Keratinocyte (primary cell): Measurements from ENCODE around the gene FUCA2. TPM values are rescaled to one million over a fixed set of nuclear protein-coding genes. Genes with fewer than 3 reads are reported as not detected.
A peak's percentile ranks its signal among the peaks of the same experiment; 100 is the strongest.
"Not testable (repeated sequence)": the region's sequence is repeated elsewhere in the genome, so short reads cannot be mapped to it uniquely, and the experiment has no call there.

Source experiments
- DNase-seq: peaks from one replicate; pipeline ENCODE4 v3.0.0-alpha.2; 2011; ENCODE audit warnings: low read depth, missing footprints, low spot score
- FAIRE-seq: peaks from 2 replicates; lab custom pipeline; 2011; peaks lifted over from hg19 to GRCh38; lab: Jason Lieb, UNC
- H2AFZ ChIP-seq: 2 replicates; pipeline ENCODE4 v1.6.0; 2012; ENCODE audit warnings: low read length, control low read depth, inconsistent platforms; ENCODE audit not compliant: control insufficient read depth
- H3K27ac ChIP-seq: 2 replicates; pipeline ENCODE4 v1.5.1; 2011; ENCODE audit warnings: low read length; ENCODE audit not compliant: control insufficient read depth, insufficient read depth
- H3K27me3 ChIP-seq: 3 replicates; pipeline ENCODE4 v1.6.0; 2011; ENCODE audit warnings: low read length; ENCODE audit not compliant: control insufficient read depth, insufficient read depth; ENCODE audit errors: extremely low read depth
- H3K36me3 ChIP-seq, 2 experiments: 2 replicates in 1 of 2; 3 replicates in 1 of 2; pipeline ENCODE4 v1.5.1; 2011; ENCODE audit warnings: low read length in 2 of 2, mild to moderate bottlenecking in 1 of 2; ENCODE audit not compliant: control insufficient read depth in 2 of 2, insufficient read depth in 2 of 2; ENCODE audit errors: extremely low read depth in 1 of 2
- H3K4me1 ChIP-seq: 3 replicates; pipeline ENCODE4 v1.5.1; 2011; ENCODE audit warnings: low read length; ENCODE audit not compliant: control insufficient read depth, insufficient read depth; ENCODE audit errors: extremely low read depth
- H3K4me2 ChIP-seq: 3 replicates; pipeline ENCODE4 v1.6.0; 2011; ENCODE audit warnings: low read depth, low read length; ENCODE audit not compliant: control insufficient read depth, insufficient read depth; ENCODE audit errors: extremely low read depth
- H3K4me3 ChIP-seq, 3 experiments: fragments of 200-600 bp in 1 of 3; sonication (generic) in 1 of 3; 2 replicates in 2 of 3; 3 replicates in 1 of 3; pipeline ENCODE4 v1.5.1; 2011 to 2016; ENCODE audit warnings: low read length in 3 of 3, mild to moderate bottlenecking in 3 of 3, control low read depth in 2 of 3, inconsistent platforms in 1 of 3, low read depth in 1 of 3, mixed read lengths in 1 of 3, mixed run types in 1 of 3, moderate library complexity in 1 of 3; ENCODE audit not compliant: control insufficient read depth in 2 of 3, insufficient read depth in 2 of 3; ENCODE audit errors: extremely low read depth in 1 of 3
- H3K79me2 ChIP-seq: 2 replicates; pipeline ENCODE4 v1.6.0; 2012; ENCODE audit warnings: low read length; ENCODE audit not compliant: control insufficient read depth, insufficient read depth
- H3K9ac ChIP-seq: 3 replicates; pipeline ENCODE4 v1.6.0; 2011; ENCODE audit warnings: low read length; ENCODE audit not compliant: control insufficient read depth, insufficient read depth; ENCODE audit errors: extremely low read depth
- H3K9me1 ChIP-seq: 3 replicates; pipeline ENCODE4 v1.6.0; 2011; ENCODE audit warnings: low read length; ENCODE audit not compliant: control insufficient read depth, insufficient read depth; ENCODE audit errors: extremely low read depth
- H3K9me3 ChIP-seq: 2 replicates; pipeline ENCODE4 v1.5.1; 2012; ENCODE audit warnings: low read depth, low read length; ENCODE audit not compliant: control insufficient read depth
- H4K20me1 ChIP-seq: 3 replicates; pipeline ENCODE4 v1.6.0; 2011; ENCODE audit warnings: low read length; ENCODE audit not compliant: control insufficient read depth, insufficient read depth; ENCODE audit errors: extremely low read depth
- CTCF ChIP-seq, 3 experiments: IDR thresholded peaks in 1 of 3; conservative IDR thresholded peaks in 1 of 3; optimal IDR thresholded peaks in 1 of 3; 2 replicates in 2 of 3; 3 replicates in 1 of 3; pipeline versions ENCODE3 to v1.5.1; 2011; ENCODE audit warnings: low read length in 3 of 3, mild to moderate bottlenecking in 3 of 3, moderate library complexity in 2 of 3, control low read depth in 1 of 3, inconsistent platforms in 1 of 3; ENCODE audit not compliant: insufficient read depth in 2 of 3; ENCODE audit errors: extremely low read depth in 1 of 3
- EZH2 ChIP-seq: IDR thresholded peaks from one replicate; pipeline ENCODE4 v1.6.1; 2012; ENCODE audit warnings: inconsistent platforms, mild to moderate bottlenecking, low read length, moderate library complexity
- dilution Hi-C: fragments of 300-500 bp; cut with MboI; formaldehyde crosslinking; loops from one replicate; pipeline ENCODE4 v1.7.0; 2020; ENCODE audit warnings: low sequenced_read_pairs; ENCODE audit not compliant: extremely low pct_ligation_motif_present
- polyA plus RNA-seq, 5 experiments: library from polyadenylated mRNA; depleted of rRNA in 3 of 5; stranded (reverse) in 3 of 5; stranded (forward) in 1 of 5; unstranded in 1 of 5; fragments of >200 nt; gene quantifications; 1 replicate in 1 of 5; 2 replicates in 3 of 5; 3 replicates in 1 of 5; pipeline versions ENCODE4 v1.2.1 to v1.2.3, GENCODE V29; 2011 to 2012; ENCODE audit warnings: missing spikeins in 2 of 5, low read depth in 1 of 5, low replicate concordance in 1 of 5

The FUCA2 gene
- polyA plus RNA-seq, 1 donor (not counting 4 experiments of a cell fraction or from before 2014, with no cell fraction given), result 12.5 TPM

- H3K4me2 ChIP-seq, result no peak overlapping the region
- H3K79me2 ChIP-seq, result no peaks in the 10 kb centered on the region
- H3K27me3 ChIP-seq, result peaks cover 6% of the 10 kb centered on the region
- H3K4me1 ChIP-seq, result peaks cover 7% of the 10 kb centered on the region
- no peak overlapping the region for H3K9ac ChIP-seq
- H3K27ac ChIP-seq, result no peak overlapping the region
- H3K36me3 ChIP-seq, result no peaks in the 10 kb centered on the region
- H3K4me3 ChIP-seq, result no peak overlapping the region
- H4K20me1 ChIP-seq, result no peaks in the 10 kb centered on the region
- DNase-seq (no peak), FAIRE-seq (no peak)
- no peak for TF ChIP-seq EZH2
- H3K9me1 ChIP-seq, result no peaks in the 10 kb centered on the region
- H2AFZ ChIP-seq, result no peak overlapping the region
- dilution Hi-C loops, result no loop called here
- no peaks in the 10 kb centered on the region for H3K9me3 ChIP-seq
Measured at GRCh38 chr6:143515766-143516355, 4.3 kb upstream of the FUCA2 start.

- Histone ChIP-seq H3K79me2 (no peaks in the 10 kb centered on the region), H3K4me2 (no peak overlapping the region), H3K9me1 (no peaks in the 10 kb centered on the region), H3K4me1 (peaks cover 10% of the 10 kb centered on the region), H3K36me3 (no peaks in the 10 kb centered on the region), H3K9me3 (no peaks in the 10 kb centered on the region), H2AFZ (no peak overlapping the region), H3K27ac (no peak overlapping the region), H3K9ac (no peak overlapping the region), H4K20me1 (no peaks in the 10 kb centered on the region), H3K27me3 (peaks cover 6% of the 10 kb centered on the region), H3K4me3 (no peak overlapping the region)
- dilution Hi-C loops, result no loop called here
- DNase-seq, result no peak
- no peak for TF ChIP-seq EZH2
- FAIRE-seq, result no peak
Measured at GRCh38 chr6:143515061-143515760, 3.7 kb upstream of the FUCA2 start.

- dilution Hi-C loops, result no loop called here
- FAIRE-seq (no peak), DNase-seq (no peak)
Measured at GRCh38 chr6:143513410-143513809, 1.9 kb upstream of the FUCA2 start.

GRCh38 chr6:143510326-143510725, 1.2 kb downstream of the FUCA2 start:
- peak overlapping the region in 1 of 3 experiments; percentile 73 for H3K4me3 ChIP-seq
- peaks cover 10% of the 10 kb centered on the region for H3K4me1 ChIP-seq
- H3K9me3 ChIP-seq, FAIRE-seq, DNase-seq, H3K36me3 ChIP-seq, dilution Hi-C loops, H3K79me2 ChIP-seq, H3K4me2 ChIP-seq, H3K9ac ChIP-seq, H2AFZ ChIP-seq, H3K27ac ChIP-seq, H3K27me3 ChIP-seq, H3K9me1 ChIP-seq, H4K20me1 ChIP-seq: not testable (repeated sequence)

More at GRCh38 chr6:143513410-143513809, 1.9 kb upstream of the FUCA2 start:
- H3K79me2 ChIP-seq, result no peaks in the 10 kb centered on the region
- no peaks in the 10 kb centered on the region for H4K20me1 ChIP-seq
- H2AFZ ChIP-seq, result no peak overlapping the region
- no peak overlapping the region for H3K4me3 ChIP-seq
- peaks cover 10% of the 10 kb centered on the region for H3K4me1 ChIP-seq
- H3K36me3 ChIP-seq, result no peaks in the 10 kb centered on the region
- H3K9me1 ChIP-seq, result no peaks in the 10 kb centered on the region
- H3K9me3 ChIP-seq, result no peaks in the 10 kb centered on the region
- no peak overlapping the region for H3K27ac ChIP-seq
- no peak overlapping the region for H3K4me2 ChIP-seq
- no peak overlapping the region for H3K9ac ChIP-seq
- TF ChIP-seq CTCF (optimal IDR thresholded peaks at IDR 0.05 in 1 of 3, IDR thresholded peaks at IDR 0.05 in 1 of 3, conservative IDR thresholded peaks at IDR 0.05 in 1 of 3; ENCODE audit: extremely low read depth in 1 of 3, insufficient read depth in 2 of 3, low read length in 3 of 3), result peak; percentile 46 to 72 (median 70)
- no peak for TF ChIP-seq EZH2
- peaks cover 6% of the 10 kb centered on the region for H3K27me3 ChIP-seq
